HG03378 (cell line): ENCODE measurements around the gene MCTS1.
A peak's percentile ranks its signal among the peaks of the same experiment; 100 is the strongest.
"Not testable (repeated sequence)": the region's sequence is repeated elsewhere in the genome, so short reads cannot be mapped to it uniquely, and the experiment has no call there.

Source experiments
- ATAC-seq: cut with Tn5 transposase; IDR thresholded peaks from one replicate; pipeline ENCODE4 v1.9.1; 2021; ENCODE audit warnings: mild to moderate bottlenecking, moderate library complexity; ENCODE audit not compliant: unreplicated experiment

The MCTS1 gene

DNA sequence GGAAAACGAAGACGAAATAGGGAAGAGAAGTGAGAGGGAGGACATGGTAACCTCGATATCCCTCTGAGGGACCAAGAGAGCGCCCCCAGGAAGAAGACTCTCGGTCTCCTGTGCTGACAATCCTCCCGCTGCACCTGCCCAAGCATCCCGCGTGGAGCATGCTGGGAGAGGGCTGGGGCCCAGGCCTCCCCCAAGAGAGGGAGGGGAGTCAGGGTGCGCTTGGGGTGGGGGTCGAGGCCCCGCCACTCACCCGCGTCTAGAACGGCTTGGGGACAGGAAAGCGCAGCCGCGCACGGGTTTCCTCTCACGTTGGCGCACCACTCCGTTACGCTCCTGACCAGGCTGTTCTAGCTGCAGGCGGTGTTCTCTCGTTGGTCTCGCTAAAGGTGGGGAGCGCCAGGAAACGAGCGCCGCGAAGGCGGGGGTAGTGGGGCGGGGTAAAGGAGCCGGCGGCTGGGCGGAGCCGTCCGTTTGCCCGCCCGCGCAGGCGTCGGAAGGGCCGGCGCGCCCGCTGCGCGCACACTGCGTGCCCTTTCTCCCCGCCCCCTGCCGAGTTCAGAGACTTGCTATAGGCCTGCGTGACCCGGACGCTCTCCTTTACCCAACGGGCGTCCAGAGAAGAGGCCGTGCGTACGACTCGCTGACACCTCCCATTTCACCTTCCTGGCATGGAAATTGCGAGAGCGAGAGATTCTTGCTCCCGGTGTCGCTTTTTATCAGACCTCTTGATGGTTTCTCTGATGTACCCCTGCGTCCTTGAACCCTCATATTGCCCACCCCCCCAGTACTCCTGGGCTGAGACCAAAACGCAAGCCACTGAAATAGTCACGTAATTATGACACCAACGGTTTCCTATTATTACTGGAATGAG is 26.0 kb downstream of the MCTS1 start, which contains the start of gene C1GALT1C1:
Gene C1GALT1C1, minus strand, starts transcription at position 388 of the 871 bp plus-strand sequence. CDS start 2,888 bp downstream, outside the sequence.
- ATAC-seq, result peak; percentile 95

DNA sequence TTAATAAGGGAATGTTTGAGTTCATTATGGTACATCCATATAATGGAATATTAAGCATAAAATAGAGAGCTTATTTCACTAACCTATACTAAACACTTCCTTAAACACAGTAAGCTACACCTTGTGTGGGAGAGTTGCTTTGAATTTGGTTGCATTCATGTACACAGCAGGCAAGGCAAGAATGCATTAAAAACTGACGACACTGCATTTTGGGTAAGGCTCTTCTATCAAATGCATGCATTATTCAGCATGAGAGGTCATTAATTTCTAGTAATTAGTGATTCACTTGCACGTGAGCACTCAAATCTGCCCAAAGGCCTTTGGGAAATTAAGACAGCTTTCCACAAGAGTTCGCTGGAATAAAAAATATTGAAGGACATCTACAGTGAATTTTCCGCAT is 34.7 kb downstream of the MCTS1 start:
- ATAC-seq, result no peak

DNA sequence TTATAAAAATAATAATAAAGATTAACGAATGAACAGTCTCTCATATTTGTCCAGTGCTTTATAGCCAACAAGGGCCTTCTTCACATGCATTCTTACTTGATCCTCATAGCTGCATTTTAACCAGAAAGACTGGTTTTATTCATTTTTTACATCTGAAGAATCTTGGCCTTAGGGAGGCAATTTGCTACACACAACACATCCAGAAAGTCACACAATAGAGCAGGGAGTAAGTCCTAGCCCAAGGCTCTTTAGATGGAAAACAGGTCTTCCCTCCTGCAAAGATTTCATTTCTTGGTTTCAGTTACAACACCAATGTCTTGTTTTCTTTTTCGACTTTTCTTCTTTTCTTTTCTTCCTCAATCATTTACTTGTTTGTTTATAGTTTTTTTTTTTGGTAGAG is 39.0 kb downstream of the MCTS1 start:
- ATAC-seq, result no peak

DNA sequence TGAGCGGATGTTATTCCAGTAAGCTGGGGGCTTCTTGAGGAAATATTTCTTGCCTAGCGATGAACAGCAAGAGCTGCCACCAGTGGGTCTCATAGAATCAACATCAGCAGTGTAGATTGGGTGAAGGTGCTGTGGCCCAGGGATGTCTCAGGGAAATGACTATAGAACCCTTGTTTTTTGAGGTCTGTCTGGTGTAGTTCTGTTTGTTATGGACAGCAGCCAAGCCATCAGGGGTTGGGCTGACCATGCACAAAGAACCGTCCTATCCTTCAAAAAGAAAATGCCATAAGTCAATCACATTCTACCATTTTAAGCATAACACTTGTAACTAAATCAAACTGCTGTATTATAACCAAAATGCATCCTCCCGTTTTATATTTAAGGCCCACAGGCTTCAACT is 43.2 kb downstream of the MCTS1 start:
- ATAC-seq, result no peak

DNA sequence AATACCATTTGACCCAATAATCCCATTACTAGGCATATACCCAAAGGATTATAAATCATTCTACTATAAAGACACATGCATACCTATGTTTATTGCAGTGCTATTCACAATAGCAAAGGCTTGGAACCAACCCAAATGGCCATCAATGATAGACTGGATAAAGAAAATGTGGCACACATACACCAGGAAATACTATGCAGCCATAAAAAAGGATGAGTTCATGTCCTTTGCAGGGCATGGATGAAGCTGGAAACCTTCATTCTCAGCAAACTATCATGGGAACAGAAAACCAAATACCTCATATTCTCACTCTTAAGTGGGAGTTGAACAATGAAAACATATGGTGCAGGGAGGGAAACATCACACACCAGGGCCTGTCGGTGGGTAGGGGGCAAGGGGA is 48.4 kb downstream of the MCTS1 start:
- ATAC-seq, result not testable (repeated sequence)

DNA sequence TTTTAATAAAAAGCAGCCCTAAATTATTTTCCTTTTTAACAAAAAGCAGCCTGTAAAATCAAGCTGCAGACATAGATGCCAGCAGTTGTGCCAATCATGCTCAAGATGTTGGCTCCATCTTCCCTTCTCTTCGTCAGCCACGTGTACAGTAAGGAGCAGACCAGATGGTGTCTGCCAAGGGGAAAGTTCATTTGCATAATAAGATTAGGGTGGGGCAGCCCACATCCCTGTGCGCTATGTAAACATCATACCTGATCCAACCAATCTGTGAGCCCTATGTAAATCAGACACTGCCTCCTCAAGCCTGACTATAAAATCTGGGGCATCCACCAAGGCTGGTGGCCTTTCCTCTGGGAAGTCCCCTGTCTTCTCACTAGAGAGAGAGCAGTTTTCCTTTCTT is 49.1 kb downstream of the MCTS1 start:
- no peak for ATAC-seq

DNA sequence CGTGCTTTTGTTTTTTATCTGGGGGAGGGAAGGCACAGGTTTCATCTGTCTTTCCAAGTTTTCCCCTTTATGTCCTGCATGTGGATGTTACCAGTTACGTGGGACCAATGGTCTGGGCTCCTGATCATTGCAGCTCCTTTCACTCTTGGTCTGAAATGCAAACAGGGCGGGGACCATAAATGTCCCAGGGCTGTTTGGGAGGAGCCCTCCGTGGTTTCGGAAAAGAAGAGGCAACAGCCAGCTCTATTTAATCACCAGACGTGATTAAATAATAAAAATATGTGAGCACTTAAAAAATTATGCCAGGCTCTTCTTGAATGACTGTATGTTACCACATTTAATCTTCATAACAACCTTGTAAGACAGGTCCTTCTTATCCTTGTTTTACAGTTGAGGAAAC is 56.7 kb downstream of the MCTS1 start:
- no peak for ATAC-seq
